Tibial nerve (tissue), 4 donors: ENCODE data around the gene FADS2. TPM values are rescaled to one million over a fixed set of nuclear protein-coding genes. Genes with fewer than 3 reads are reported as not detected.

ENCODE experiments used
- DNase-seq, 2 donors: peaks; one replicate each; pipeline ENCODE4 v3.0.0-alpha.2; 2019; ENCODE audit warnings: low spot score in 2 of 2
- H3K27ac ChIP-seq, 4 donors: fragments of 200-600 bp; sonication (generic) in 3 of 4; one replicate each; pipeline ENCODE4 v1.5.1; 2017 to 2019; ENCODE audit warnings: mild to moderate bottlenecking in 1 of 4
- H3K27me3 ChIP-seq, 2 donors: fragments of 200-600 bp; sonication (generic) in 1 of 2; one replicate each; pipeline versions ENCODE4 v1.5.1 to v1.6.0; 2017 to 2019
- H3K36me3 ChIP-seq, 3 donors: fragments of 200-600 bp; sonication (generic); one replicate each; pipeline ENCODE4 v1.5.1; 2018 to 2019
- H3K4me1 ChIP-seq, 4 donors: fragments of 200-600 bp; sonication (generic) in 3 of 4; one replicate each; pipeline ENCODE4 v1.5.1; 2017 to 2019
- H3K4me3 ChIP-seq, 4 donors: fragments of 200-600 bp; sonication (generic) in 3 of 4; one replicate each; pipeline ENCODE4 v1.5.1; 2017 to 2019; ENCODE audit warnings: mild to moderate bottlenecking in 1 of 4, moderate library complexity in 1 of 4
- H3K9me3 ChIP-seq, 4 donors: fragments of 200-600 bp; sonication (generic) in 3 of 4; one replicate each; pipeline ENCODE4 v1.5.1; 2017 to 2019
- CTCF ChIP-seq, 5 experiments: fragments of 200-600 bp in 3 of 5; fragments of 450-650 bp in 2 of 5; sonication (generic) in 3 of 5; IDR thresholded peaks; one replicate each; pipeline ENCODE4 v1.5.1; 2016 to 2019; ENCODE audit warnings: antibody characterized with exemption in 5 of 5, mild to moderate bottlenecking in 3 of 5, moderate library complexity in 2 of 5
- EP300 ChIP-seq, 2 donors: sonication (generic); formaldehyde crosslinking; IDR thresholded peaks; one replicate each; pipeline ENCODE4 v1.6.1; 2017; ENCODE audit warnings: antibody characterized with exemption in 2 of 2, mild to moderate bottlenecking in 1 of 2
- POLR2A ChIP-seq, 2 donors: fragments of 450-650 bp; IDR thresholded peaks; one replicate each; pipeline ENCODE4 v1.6.1; 2017; ENCODE audit warnings: antibody characterized with exemption in 2 of 2, mild to moderate bottlenecking in 2 of 2, moderate library complexity in 2 of 2
- WGBS, 2 donors: methylation state at CpG; one replicate each; pipeline ENCODE4 v1.1.5; 2018; 5-methylcytosine and 5-hydroxymethylcytosine counted together
- total RNA-seq, 4 donors: library from RNA; depleted of rRNA; stranded (reverse); fragments of >200 nt; gene quantifications; one replicate each; pipeline ENCODE4 v1.1.0, GENCODE V29; 2016

Gene FADS2
- total RNA-seq, 4 donors from 2014 or later, result 17.4 to 59.2 (median 32.7) TPM

GRCh38 chr11:61888590-61888989 is 60.5 kb downstream of the FADS2 start:
- H3K27me3 ChIP-seq, result no peaks in the 10 kb centered on the region
- WGBS, 2 donors, result 83 to 85% methylated on average over 12 of the region's 12 CpGs
- no peak for DNase-seq
- peaks cover 0 to 70% (median 24%) of the 10 kb centered on the region in 4 donors for H3K4me1 ChIP-seq
- peak overlapping the region in 3 of 4 donors; percentile 22 to 99 (median 96) for H3K27ac ChIP-seq
- H3K36me3 ChIP-seq, result no peaks in the 10 kb centered on the region
- H3K9me3 ChIP-seq, result no peaks in the 10 kb centered on the region
- no peak for TF ChIP-seq CTCF (IDR thresholded peaks at IDR 0.05)
- no peak for TF ChIP-seq EP300 (IDR thresholded peaks at IDR 0.05)
- no peak for TF ChIP-seq POLR2A (IDR thresholded peaks at IDR 0.05)
- H3K4me3 ChIP-seq, result no peak overlapping the region

DNA sequence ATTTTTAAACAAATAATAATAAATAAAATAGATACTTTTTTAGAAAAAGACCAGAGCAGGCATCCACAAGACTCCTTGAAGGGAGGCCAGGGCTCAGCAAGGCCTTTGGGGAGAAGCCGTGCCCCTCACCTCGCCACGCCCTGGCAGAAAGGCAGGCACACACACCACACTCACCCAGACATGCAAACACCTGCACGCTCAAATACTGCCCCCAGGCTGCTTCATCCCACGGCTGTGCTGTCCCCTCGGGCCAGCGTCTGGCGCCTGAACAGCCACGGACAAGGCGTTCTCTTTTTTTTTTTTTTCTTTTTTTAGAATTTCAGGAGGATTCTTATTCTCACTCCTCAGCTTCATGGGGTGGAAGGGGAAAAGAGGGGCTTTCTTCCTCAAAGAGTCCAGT is 61.7 kb downstream of the FADS2 start:
- no peak for DNase-seq
- Histone ChIP-seq H3K4me3 (peak overlapping the region; percentile 71 to 99 (median 89)), H3K9me3 (no peaks in the 10 kb centered on the region), H3K4me1 (peaks cover 0 to 77% (median 24%) of the 10 kb centered on the region in 4 donors), H3K27me3 (no peaks in the 10 kb centered on the region), H3K36me3 (no peaks in the 10 kb centered on the region), H3K27ac (peak overlapping the region in 3 of 4 donors; percentile 91 to 99 (median 96))
- 58 to 73% methylated on average over 10 of the region's 10 CpGs for WGBS, 2 donors
- TF ChIP-seq POLR2A (IDR thresholded peaks at IDR 0.05), result no peak
- no peak for TF ChIP-seq CTCF (IDR thresholded peaks at IDR 0.05)
- TF ChIP-seq EP300 (IDR thresholded peaks at IDR 0.05), result no peak

GRCh38 chr11:61890529-61891330 is 62.6 kb downstream of the FADS2 start:
- 0 to 1% methylated on average over 6 to 17 of the region's 38 CpGs for WGBS, 2 donors
- no peak for DNase-seq
- Histone ChIP-seq H3K4me3 (peak overlapping the region; percentile 71 to 99 (median 89)), H3K36me3 (peaks cover 0 to 4% (median 0%) of the 10 kb centered on the region in 3 donors), H3K27ac (peak overlapping the region; percentile 91 to 99 (median 94)), H3K4me1 (peaks cover 0 to 68% (median 24%) of the 10 kb centered on the region in 4 donors), H3K27me3 (no peaks in the 10 kb centered on the region), H3K9me3 (no peaks in the 10 kb centered on the region)
- no peak for TF ChIP-seq POLR2A (IDR thresholded peaks at IDR 0.05)
- no peak for TF ChIP-seq EP300 (IDR thresholded peaks at IDR 0.05)
- TF ChIP-seq CTCF (IDR thresholded peaks at IDR 0.05), result no peak

DNA sequence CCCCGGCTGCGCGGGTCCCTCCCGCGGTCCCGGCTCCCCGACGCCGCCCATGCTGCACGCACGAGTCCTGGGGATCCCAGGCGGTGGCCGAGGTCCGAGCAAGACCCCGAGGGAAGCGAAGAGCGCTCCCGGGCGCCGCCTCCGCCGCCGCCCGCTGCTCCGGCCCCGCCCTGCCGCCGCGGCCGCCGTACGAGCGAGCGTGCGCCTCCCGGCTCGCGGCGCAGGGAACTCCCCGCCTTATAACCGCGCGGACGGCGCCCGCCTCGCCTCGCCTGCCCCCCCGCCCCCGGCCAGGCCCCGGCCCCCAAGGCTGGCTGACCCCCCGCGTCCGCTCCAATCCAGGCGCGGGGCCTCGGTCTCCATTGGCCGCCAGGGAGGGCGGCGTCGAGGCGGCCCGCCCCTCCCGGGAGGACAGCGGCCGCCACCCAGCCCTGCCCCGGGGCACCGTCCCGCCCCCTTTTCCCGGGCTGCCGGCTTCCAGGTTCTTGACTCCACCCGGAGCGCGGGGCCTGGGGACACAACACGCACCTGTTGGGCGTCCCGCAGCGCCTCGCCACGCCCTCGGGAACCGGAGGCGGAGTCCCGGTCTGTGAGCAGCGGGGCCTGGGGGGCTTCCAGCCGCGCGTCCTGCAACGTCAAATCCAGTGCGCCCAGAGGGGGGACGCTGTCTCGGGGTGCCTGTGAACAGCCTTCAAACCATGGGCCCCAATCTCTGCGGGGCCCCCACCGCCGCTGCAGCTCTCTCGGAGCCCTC is 63.4 kb downstream of the FADS2 start, which contains the start of gene FADS3:
TSS of gene FADS3 (minus strand) at position 215 of the 754 bp plus-strand sequence. CDS start at position 51, 164 bp downstream.
- 2% methylated on average over 33 of the region's 96 CpGs; no CpG with 5 or more reads in 1 of the 2 donors for WGBS, 2 donors
- Histone ChIP-seq H3K27me3 (no peaks in the 10 kb centered on the region), H3K36me3 (peaks cover 0 to 11% (median 0%) of the 10 kb centered on the region in 3 donors), H3K9me3 (no peaks in the 10 kb centered on the region), H3K4me3 (peak within 1 kb of the TSS; percentile 71 to 99 (median 89)), H3K27ac (peak within 1 kb of the TSS; percentile 91 to 99 (median 94)), H3K4me1 (peaks cover 0 to 62% (median 24%) of the 10 kb centered on the region in 4 donors)
- TF ChIP-seq EP300 (IDR thresholded peaks at IDR 0.05) (peak in 1 of 2 donors; percentile 63), POLR2A (IDR thresholded peaks at IDR 0.05) (peak; percentile 65 to 85), CTCF (IDR thresholded peaks at IDR 0.05) (no peak)
- peak; percentile 75 to 85 for DNase-seq
